ENCODE data around the gene DENND1C.
A peak's percentile ranks its signal among the peaks of the same experiment; 100 is the strongest.
"Not testable (repeated sequence)": the region's sequence is repeated elsewhere in the genome, so short reads cannot be mapped to it uniquely, and the experiment has no call there.

DENND1C gene

DNA sequence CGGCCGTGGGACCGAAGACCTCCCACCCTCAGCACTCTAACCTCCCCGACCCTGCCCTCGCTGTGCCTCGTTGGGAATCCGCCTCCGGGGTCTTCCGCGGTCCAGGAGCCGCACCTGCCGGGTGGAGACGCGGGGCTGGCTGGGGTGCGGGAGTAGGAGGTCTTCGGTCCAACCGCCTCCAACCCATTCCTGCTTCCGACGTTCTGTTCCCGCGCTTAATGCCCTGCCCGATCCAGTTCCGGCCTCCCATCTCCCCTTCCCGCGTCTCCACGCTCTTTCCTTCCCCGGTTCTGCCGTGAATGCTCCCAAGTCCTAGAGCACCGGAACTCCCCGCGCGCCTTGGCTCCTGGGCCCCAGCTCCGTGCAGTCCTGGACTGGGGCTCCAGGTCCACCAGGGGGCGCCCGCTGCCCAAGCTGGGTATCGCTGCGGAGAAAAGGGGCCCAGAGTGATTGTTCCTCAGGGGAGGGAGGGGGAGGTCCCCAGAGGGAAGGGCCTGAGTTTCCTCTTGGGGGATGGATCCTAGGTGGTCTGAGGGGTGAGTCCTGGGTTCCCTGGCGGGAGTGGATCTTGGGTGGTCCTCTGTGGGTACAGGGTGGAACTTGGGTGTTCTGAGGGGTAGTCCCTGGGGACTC lies 35.2 kb upstream of the DENND1C start:
- TF ChIP-seq, protein P1, sequence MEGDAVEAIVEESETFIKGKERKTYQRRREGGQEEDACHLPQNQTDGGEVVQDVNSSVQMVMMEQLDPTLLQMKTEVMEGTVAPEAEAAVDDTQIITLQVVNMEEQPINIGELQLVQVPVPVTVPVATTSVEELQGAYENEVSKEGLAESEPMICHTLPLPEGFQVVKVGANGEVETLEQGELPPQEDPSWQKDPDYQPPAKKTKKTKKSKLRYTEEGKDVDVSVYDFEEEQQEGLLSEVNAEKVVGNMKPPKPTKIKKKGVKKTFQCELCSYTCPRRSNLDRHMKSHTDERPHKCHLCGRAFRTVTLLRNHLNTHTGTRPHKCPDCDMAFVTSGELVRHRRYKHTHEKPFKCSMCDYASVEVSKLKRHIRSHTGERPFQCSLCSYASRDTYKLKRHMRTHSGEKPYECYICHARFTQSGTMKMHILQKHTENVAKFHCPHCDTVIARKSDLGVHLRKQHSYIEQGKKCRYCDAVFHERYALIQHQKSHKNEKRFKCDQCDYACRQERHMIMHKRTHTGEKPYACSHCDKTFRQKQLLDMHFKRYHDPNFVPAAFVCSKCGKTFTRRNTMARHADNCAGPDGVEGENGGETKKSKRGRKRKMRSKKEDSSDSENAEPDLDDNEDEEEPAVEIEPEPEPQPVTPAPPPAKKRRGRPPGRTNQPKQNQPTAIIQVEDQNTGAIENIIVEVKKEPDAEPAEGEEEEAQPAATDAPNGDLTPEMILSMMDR (IDR thresholded peaks at IDR 0.05; ENCODE audit: low read depth, low read length): peak; percentile 97
- peak overlapping the region; percentile 57 for H3K4me3 ChIP-seq (ENCODE audit: low read depth, low read length)
- DNase-seq (ENCODE audit: low read depth, low spot score): peak; percentile 75
- in situ Hi-C loops (cut with HindIII; ENCODE audit: low sequenced_read_pairs): no loop called here

DNA sequence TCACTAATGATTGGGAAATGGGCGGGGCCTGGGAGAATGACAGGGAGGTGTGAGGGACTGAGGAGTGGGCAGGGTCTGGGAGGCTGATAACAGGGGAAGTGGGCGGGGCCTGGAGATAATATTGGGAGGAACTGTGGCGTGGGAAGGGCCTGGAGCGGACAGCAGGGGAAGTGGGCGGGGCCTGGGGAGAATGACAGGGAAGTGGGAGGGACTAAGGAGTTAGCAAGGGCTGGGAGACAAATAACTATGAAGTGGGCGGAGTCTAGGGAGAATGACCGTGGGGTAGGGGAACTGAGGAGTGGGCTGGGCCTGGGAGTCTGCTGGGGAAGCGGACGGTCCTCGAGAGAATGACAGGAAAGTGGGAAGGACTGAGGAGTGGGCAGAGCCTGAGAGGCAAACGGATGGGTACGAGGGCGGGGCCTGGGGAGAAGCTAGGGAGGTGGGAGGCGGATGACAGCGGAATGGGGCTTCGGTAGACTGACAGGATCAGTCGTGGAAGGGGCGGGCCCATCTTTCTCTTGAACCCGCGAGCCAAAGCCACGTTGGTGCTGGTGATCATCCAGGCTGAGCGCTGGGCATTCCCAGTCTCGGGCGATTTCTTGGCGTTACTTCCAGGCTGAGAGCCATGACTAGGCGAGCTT lies 34.6 kb upstream of the DENND1C start:
- in situ Hi-C loops (cut with HindIII; ENCODE audit: low sequenced_read_pairs): no loop called here
- peak overlapping the region; percentile 57 for H3K4me3 ChIP-seq (ENCODE audit: low read depth, low read length)
- DNase-seq (ENCODE audit: low read depth, low spot score): peak; percentile 84
- TF ChIP-seq, protein P1 (IDR thresholded peaks at IDR 0.05; ENCODE audit: low read depth, low read length): no peak

DNA sequence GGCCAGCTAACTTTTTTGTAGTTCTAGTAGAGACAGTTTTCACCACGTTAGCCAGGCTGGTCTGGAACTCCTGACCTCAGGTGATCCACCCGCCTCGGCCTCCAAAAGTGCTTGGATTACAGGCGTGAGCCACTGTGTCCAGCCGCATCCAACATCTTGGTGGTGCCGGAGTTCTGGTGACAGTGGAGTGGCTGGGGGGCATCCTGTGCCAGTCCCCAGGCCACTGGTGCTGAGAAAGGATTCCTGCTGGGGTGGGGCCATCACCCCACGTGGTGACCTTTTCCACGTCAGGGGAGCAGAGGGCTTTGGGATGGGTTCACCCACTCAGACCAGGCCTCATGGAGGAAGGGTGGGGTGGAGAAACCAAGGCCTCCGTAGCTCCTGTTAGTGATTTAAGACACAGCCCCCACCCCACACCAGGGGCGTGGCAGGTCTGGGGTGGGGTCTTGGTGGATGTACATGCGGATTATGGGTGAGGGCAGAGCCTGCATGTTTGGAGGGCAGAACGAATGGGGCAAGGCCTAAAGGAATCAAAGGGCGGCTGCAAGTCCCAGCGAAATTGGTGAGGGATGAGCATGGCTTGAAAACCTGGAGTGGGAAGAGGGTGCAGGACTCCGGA lies 33.4 kb upstream of the DENND1C start:
- in situ Hi-C loops (cut with HindIII; ENCODE audit: low sequenced_read_pairs): no loop called here
- DNase-seq (ENCODE audit: low read depth, low spot score): no peak
- TF ChIP-seq, protein P1 (IDR thresholded peaks at IDR 0.05; ENCODE audit: low read depth, low read length): no peak
- no peak overlapping the region for H3K4me3 ChIP-seq (ENCODE audit: low read depth, low read length)

DNA sequence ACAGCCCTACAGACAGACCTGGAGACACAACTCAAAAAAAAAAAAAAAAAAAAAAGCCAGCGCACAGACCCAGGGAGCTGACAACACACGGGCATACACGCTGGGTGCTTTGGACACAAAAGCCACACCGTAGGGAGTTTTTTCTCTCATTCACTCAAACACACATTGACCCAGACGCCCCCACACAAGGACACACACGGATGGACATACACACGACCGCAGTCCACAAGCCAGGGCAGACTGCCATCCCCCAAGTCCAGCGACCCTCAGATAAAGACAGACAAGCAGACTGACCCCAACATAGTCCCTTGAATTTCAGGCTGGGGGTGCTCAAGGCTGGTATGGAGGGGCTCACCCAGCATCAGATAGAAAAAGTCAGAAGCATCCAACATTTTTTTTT lies 32.5 kb upstream of the DENND1C start:
- no peak for DNase-seq (ENCODE audit: low read depth, low spot score)
- in situ Hi-C loops (cut with HindIII; ENCODE audit: low sequenced_read_pairs): no loop called here
- TF ChIP-seq, protein P1 (IDR thresholded peaks at IDR 0.05; ENCODE audit: low read depth, low read length): no peak
- no peak overlapping the region for H3K4me3 ChIP-seq (ENCODE audit: low read depth, low read length)

DNA sequence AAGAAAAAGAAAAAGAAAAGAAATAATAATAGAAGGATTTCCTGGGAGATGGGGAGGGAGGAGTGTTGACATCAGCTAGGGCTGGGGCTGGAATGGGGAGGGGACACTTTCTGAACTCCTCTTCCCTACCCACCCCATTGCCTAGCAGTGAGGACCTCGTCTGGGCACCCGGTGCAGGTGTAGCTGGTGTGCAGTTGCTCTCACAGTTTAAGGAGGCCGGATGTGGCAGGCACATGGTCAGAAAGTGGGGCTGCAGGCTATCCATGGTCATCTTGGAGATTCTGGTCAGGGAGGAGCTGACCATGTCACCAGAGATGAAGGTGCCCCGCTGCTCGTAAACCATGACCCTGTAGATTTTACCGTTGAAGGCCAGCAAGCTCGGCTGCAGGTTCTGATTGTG lies 29.0 kb upstream of the DENND1C start:
- TF ChIP-seq, protein P1 (IDR thresholded peaks at IDR 0.05; ENCODE audit: low read depth, low read length): no peak
- no peak for DNase-seq (ENCODE audit: low read depth, low spot score)
- in situ Hi-C loops (cut with HindIII; ENCODE audit: low sequenced_read_pairs): no loop called here
- no peak overlapping the region for H3K4me3 ChIP-seq (ENCODE audit: low read depth, low read length)

DNA sequence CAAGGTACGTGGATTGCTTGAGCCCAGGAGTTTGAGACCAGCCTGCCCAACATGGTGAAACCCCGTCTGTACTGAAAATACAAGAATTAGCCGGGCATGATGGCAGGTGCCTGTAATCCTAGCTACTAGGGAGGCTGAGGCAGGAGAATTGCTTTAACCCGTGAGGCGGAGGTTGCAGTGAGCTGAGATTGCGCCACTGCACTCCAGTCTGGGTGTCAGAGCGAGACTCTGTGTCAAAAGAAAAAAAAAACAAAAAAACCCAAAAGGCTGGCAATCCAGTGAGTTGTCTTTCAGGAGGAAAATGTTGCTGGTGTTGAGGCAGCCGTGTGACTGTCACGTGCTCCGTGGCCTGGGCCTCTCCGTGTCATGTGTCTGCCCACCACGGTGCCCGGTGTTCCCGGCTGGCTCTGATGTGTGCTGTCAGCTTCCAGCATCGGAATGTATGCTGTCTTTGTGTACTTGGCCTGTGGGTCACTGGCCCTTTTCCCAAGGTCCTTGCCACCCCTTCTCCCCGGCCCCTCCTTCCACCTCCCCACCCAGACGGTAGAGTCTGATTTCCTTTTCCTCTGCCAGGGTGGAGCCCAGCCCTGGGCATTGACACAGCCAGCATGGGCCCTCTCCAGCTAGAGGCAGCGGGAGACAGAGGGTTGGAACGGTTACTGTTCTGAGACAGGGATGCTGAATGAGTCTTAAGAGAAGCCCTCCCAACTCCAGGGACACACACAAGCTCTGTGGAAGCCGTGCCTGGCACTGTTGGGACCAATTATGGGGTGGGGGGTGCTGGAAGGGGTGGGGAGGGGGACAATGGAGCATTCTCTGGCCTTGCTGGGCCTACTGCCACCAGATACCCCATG lies 27.8 kb upstream of the DENND1C start:
- in situ Hi-C loops (cut with HindIII; ENCODE audit: low sequenced_read_pairs): no loop called here
- H3K4me3 ChIP-seq (ENCODE audit: low read depth, low read length): no peak overlapping the region
- TF ChIP-seq, protein P1 (IDR thresholded peaks at IDR 0.05; ENCODE audit: low read depth, low read length): no peak
- DNase-seq (ENCODE audit: low read depth, low spot score): no peak

DNA sequence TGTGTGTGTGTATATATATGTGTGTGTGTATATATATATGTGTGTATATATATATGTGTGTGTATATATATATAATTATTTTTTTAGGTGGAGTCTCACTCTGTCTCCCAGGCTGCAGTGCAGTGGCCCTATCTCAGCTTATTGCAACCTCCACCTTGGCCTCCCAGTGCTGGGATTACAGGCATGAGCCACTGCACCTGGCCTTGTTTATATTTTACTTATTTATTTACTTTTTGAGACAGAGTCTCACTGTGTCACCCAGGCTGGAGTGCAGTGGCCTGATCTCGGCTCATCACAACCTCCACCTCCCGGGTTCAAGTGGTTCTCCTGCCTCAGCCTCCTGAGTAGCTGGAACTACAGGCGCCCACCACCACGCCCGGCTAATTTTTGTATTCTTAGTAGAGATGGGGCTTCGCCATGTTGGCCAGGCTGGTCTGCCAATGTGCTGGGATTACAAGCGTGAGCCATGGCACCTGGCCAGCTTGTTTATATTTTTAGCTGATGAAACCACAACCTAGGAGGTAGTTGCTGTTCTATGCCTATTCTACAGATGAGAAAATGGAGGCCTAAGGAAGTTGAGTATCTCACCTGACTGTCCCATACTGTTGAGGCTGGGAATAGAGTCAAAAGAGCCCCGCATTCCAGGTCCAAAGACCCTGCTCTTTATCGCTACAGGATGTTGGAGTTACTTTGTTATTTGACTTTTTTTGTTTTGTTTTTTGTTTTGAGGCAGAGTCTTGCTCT lies 26.6 kb upstream of the DENND1C start:
- H3K4me3 ChIP-seq (ENCODE audit: low read depth, low read length); DNase-seq (ENCODE audit: low read depth, low spot score); in situ Hi-C loops (cut with HindIII; ENCODE audit: low sequenced_read_pairs): not testable (repeated sequence)
